Activated CD8-positive, alpha-beta memory T cell treated with anti-CD3 and anti-CD28 coated beads, Interleukin-2, amount 50 U/mL, for 1 hour (primary cell): ENCODE measurements around the gene GRIN2B.

ENCODE experiments used
- DNase-seq: peaks from one replicate; pipeline ENCODE4 v3.0.0-alpha.2; 2020; ENCODE audit errors: extremely low read depth

The GRIN2B gene

DNA sequence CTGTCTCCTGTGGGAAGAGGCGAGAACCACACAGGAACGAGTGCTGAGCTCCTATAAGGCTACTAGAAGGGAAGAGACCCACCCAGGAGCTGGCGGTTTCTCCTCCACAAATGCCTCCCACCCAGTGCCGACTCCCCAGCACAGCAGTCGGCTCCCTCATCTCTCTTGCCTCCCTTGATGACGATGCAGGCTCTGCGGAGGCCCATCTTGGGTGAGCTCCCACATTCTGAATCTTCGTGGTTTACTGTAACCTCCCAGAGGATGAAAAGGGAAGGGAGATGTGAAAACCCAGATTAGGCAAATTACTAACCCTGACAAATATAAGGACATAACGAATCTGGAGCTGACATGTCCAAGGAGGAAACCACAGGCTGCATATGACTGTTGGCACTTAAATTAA, 23.8 kb downstream of the GRIN2B start:
- no peak for DNase-seq

DNA sequence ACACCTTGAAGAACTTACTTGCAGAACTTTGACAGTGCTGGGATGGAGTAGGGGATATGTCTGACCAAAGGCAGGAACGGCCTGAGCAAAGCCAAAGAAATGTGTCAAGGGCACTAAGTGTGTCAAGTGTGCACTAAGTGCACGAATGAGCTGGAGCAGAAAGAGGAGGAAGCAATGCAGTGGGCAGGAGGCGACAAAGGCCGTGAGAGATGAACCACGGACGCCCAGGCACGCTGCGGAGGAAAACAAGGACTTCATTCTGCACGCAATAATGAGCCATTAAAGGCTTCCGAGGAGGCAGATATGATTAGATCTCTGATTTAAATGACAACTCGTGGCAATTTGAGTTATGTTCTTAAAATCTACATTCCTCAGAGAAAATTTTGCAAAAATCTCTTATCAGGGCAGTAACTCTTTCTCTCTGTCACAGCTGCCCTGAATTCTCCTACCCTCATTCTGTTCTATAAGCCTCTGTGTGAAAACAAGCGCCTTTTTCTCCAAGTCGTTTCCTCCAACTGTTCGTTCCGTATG, 25.3 kb downstream of the GRIN2B start:
- DNase-seq, result no peak

DNA sequence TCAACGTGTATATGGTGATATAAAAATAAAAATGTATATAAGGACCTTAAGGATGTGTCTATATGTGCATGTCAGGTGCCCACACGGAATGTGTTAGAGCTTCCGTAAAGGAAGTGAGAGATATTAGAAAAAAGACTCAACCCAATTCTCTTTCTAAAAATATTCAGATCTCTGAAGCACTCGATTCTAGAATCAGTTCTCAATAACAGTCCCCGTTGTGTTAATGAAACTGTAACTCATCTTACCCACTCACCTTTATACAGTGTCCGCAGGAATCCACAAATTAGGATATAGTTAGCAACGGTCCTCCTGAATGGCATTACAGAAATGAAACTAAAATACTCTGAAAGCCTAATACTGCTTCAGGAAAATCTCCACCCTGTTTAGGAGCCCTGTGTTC, 29.3 kb downstream of the GRIN2B start:
- DNase-seq, result no peak

DNA sequence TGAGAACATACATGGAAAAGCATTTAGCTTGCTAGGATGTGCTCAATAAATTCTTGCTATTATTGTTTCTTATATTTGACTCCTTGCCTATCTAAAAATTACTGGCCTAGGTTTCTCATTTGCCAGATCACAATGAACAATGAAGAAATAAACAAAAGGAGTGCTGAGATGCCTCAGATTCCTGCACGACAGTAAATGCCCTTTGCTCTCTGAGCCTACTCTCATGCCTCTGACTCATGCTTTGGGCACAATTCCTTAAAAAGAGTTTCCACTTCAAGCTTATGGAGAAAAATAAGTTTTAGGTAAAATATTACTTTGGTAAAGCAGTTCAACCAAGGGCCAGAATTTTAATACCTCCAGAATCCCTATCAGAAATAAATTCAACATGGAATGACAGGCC, 30.9 kb downstream of the GRIN2B start:
- DNase-seq, result no peak

DNA sequence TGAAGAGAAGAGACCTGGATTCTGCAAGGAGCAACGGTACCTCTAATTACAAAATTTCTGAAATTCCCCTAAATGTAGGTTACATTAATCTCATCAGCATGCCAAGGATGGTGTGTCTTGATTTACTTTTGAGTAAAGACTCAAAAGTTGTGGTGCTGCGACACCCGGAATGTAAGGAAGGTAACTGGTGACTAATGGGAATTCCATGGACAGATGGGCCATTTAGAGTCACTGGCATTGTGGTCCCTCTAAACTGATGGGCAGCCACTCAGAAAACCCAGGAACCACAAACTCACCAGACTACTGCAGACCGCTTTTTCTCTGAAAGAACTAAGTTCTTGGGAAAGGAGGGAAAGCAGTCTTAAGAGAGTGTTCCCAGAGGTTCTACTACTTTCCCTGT, 32.8 kb downstream of the GRIN2B start:
- no peak for DNase-seq

DNA sequence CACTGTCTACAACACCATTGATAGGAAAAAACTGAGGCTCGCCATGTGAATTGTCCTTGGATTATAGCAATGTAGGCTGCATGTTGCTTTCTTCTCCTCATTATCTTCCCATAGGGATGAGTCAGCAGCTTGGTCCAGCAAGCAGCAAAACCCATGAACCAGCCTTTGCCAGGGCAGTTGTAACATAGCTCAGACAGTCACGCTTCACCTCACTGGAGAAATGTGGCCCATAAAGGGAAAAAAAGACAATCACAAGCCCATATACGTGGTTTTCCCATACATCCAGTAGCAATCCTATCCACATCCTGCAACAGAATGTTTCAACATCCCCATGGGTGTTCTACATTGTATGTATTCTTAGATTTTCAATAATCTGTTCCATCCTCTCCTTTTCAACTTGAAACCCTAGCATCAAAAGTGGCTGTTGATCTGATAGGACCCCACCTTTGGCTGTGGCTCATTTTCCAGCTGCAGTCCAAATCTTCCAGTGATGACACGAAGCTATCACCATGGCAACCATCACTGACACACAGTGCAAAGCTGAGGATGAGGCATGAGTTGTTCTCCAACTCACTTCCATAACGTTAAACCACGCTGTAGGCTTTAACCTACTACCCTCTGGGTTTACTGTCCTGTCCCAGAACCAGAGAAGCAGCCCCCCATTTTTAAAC, 34.0 kb downstream of the GRIN2B start:
- no peak for DNase-seq

DNA sequence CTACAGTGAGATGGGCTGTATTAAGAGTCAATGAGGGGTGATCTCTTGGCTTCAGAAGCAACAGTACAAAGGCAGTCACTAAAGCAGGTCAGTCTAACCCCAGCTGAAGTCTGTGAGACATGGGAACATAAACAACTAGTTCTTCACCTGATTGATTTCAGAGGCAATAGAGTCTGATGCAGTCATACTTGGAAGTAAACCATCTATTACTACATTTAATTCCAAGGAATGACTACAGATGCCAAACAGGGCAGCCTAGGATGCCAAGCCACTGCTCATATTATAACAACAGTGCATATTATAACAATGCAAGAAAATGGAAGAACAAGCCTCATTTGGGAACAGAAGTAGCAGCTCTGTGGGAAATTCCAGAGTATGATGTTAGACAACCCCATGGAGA, 35.8 kb downstream of the GRIN2B start:
- DNase-seq, result no peak

DNA sequence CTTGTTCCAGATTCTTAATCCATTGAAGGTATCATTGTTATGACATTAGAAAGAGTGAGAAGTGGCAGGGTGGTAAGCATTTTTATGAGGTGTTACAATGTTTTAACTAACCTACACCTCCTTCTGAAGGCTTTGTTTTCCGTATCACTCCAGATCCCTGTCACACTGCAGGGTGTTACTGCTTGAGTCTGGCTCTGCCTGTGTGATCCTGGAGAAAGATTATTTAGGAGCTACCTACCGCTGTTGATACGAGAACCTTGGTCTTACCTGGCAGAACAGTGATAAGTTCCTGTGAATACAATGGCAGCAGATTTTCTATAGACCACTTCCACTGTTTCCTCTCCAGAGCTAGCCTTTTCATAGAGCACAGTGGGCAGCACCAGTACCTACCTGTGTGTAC, 36.2 kb downstream of the GRIN2B start:
- DNase-seq, result no peak

DNA sequence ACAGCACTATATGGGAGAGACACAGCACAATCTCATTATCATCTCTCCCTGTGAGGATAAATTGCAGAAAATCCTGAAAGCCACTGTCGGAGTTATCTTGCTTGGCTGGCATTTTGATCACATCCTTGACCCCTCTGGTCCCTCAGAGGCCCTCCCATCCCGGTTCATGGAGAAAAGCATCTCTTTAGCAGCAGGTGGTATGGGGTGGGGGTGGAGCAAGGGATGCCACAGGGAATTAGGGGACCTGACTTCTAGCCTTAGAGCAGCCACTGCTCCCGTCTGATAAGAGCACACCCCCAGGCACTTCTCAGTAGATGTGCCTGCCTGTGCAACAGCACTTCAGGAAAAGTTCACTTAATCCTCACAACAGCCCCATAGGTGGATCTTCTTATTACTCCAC, 38.6 kb downstream of the GRIN2B start:
- no peak for DNase-seq

DNA sequence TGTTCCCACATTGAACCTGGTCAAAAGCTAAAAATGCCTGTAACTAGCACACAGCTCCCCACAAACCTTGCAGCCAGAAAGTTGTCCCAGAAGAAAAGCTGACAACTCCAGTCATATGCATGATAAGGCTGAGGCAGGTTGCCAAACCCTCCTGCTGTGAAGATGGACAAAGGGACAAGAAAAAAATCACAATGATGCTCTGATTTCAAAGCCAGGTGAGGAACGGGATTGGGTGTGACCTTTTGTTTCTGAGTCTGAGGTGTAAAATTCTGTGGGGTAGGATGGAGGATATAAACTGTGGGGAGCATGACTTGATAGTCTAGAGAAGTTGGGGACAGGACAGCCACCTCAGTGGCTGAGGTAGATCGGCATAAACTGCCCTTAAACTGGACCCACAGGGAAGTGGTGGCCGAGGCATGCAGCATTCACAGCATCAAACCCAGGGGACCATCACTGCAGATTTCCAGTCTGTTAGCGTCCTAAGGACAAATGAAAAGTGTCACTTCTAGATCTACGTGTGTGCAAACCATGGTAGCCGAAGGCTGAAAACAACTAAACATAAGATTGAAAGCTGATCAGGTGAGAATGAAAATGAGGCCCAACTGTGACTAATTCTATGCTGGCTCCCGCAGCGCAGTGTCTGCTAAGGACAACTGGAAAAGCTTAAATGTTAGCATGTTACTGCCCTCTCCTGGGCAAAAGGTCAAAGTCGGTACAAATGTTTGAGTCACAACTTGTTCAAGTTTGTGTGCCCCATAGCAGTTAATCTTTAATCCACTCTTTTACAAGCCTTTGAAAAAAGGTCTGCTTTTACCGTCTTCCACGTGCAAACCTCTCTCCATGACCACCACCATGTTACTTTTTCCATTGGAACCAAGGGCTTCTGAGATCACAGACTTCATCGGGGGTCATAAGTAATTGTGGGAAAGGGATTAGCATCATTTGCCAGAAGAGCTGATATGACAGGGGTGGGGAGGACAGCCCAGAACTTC, 39.8 kb downstream of the GRIN2B start:
- DNase-seq, result no peak

DNA sequence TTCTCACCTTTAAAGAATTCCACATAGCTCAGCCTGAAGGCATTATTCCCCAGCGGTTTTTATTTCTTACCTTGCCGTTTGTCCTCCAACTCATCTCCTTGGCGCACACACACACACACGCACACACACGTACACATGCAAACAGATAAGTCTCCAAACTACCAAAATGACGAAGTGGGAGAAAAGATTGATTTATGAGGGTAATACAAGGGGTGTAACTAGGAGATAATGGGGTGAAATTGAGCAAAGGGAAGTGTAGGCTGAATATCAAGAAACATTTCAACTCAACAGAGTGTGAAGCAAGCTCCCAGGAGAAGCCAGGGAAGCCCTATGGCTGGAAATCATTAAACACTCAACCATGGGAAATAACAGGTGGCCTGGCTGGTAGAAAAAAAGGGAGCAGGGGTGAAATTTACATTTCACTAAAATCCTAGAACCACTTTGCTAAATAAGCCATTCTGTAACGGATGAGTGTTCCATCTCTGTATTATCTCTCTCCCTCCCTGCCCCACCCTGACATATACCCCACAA, 41.0 kb downstream of the GRIN2B start:
- DNase-seq, result no peak

DNA sequence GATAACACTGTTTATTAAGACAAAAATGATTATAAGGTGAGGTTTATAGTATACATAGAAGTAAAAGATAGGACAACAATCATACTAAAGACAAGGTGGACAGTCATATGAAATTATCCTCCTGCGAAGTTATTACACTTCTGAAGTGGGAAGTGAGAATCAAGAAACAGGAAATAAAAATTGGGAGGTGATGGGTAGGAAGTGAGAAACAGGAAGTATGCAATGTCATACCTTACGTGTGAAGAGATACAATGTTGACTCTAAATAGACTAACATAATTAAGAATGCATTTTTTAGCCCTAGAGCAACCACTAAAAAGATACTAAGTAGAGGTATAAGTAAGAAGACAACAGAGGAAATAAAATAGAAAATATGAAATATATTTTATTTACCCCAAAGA, 43.7 kb downstream of the GRIN2B start:
- DNase-seq, result no peak

DNA sequence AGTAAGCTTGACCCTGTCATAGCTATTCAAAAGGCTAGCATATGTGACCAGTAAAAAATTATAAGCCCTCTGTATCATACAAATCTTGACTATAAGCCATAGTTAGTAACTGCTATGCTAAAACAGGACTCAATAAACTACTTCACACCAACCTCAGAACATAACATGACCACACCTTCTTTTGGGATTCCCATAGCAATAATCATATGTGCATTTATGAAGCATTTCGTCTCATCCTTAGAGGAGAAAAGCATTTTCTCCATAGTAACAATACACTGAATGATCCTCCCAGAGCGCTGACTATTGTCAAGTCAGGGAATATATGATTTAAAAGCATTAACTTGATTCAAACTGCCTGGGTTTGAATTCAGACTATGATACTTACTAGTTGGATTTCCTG, 46.2 kb downstream of the GRIN2B start:
- no peak for DNase-seq
